Loucy (cell line): Measurements from ENCODE around the gene THEM4.

Source experiments
- H2AFZ ChIP-seq: fragments of 200-600 bp; sonication (generic); 2 replicates; pipeline ENCODE4 v1.6.0; 2016; ENCODE audit warnings: antibody characterized with exemption, mild to moderate bottlenecking, low read length, moderate library complexity
- H3F3A ChIP-seq: fragments of 200-600 bp; 2 replicates; pipeline ENCODE4 v1.6.0; 2016; ENCODE audit warnings: antibody characterized with exemption, low read depth, mild to moderate bottlenecking
- H3K27me3 ChIP-seq: fragments of 200-600 bp; sonication (generic); 2 replicates; pipeline ENCODE4 v1.6.1; 2014; ENCODE audit warnings: low read length, mild to moderate bottlenecking; ENCODE audit not compliant: insufficient read depth, poor library complexity, severe bottlenecking
- H3K36me3 ChIP-seq: fragments of 200-600 bp; sonication (generic); 2 replicates; pipeline ENCODE4 v1.6.1; 2016; ENCODE audit warnings: low read length; ENCODE audit not compliant: insufficient read depth
- H3K4me1 ChIP-seq: fragments of 200-600 bp; sonication (generic); 2 replicates; pipeline ENCODE4 v1.5.1; 2014; ENCODE audit warnings: low read length, mild to moderate bottlenecking; ENCODE audit not compliant: insufficient read depth, poor library complexity, severe bottlenecking
- H3K4me2 ChIP-seq: fragments of 200-600 bp; sonication (generic); 2 replicates; pipeline ENCODE4 v1.6.0; 2014; ENCODE audit warnings: antibody characterized with exemption, low read length, low read depth, mild to moderate bottlenecking; ENCODE audit not compliant: poor library complexity, severe bottlenecking
- H3K4me3 ChIP-seq: fragments of 200-600 bp; sonication (generic); 2 replicates; pipeline ENCODE4 v1.5.1; 2014; ENCODE audit warnings: low read length, mild to moderate bottlenecking, mixed read lengths; ENCODE audit not compliant: poor library complexity, severe bottlenecking
- H3K79me2 ChIP-seq: fragments of 200-600 bp; sonication (generic); 2 replicates; pipeline ENCODE4 v1.6.1; 2014; ENCODE audit warnings: low read length; ENCODE audit not compliant: insufficient read depth
- H3K9ac ChIP-seq: fragments of 200-600 bp; sonication (generic); 2 replicates; pipeline ENCODE4 v1.6.0; 2014; ENCODE audit warnings: mild to moderate bottlenecking, low read depth, low read length, moderate library complexity; ENCODE audit not compliant: poor library complexity, severe bottlenecking
- H3K9me2 ChIP-seq: fragments of 200-600 bp; sonication (generic); replicated peaks from 2 replicates; pipeline ENCODE4 v1.6.1; 2016; ENCODE audit warnings: low read depth, low read length, mixed read lengths
- H3K9me3 ChIP-seq: fragments of 200-600 bp; sonication (generic); 2 replicates; pipeline ENCODE4 v1.6.1; 2014; ENCODE audit warnings: mild to moderate bottlenecking, antibody characterized with exemption, low read length, low read depth; ENCODE audit not compliant: insufficient read depth
- H4K20me1 ChIP-seq: fragments of 200-600 bp; sonication (generic); 2 replicates; pipeline ENCODE4 v1.6.0; 2014; ENCODE audit warnings: antibody characterized with exemption, low read length, mild to moderate bottlenecking; ENCODE audit not compliant: insufficient read depth, poor library complexity, severe bottlenecking
- EZH2phosphoT487 ChIP-seq: fragments of 200-600 bp; IDR thresholded peaks from 2 replicates; pipeline ENCODE4 v1.6.1; 2018; ENCODE audit warnings: antibody characterized with exemption, mild to moderate bottlenecking, moderate library complexity, borderline replicate concordance
- TF ChIP-seq, protein P1 (sequence below): fragments of 200-600 bp; sonication (generic); conservative IDR thresholded peaks from 2 replicates; pipeline ENCODE4 v1.5.1; 2014; ENCODE audit warnings: mild to moderate bottlenecking, antibody characterized with exemption, low read length

Gene THEM4

GRCh38 chr1:151841141-151841540 lies 68.2 kb downstream of the THEM4 start:
- TF ChIP-seq, protein P1, sequence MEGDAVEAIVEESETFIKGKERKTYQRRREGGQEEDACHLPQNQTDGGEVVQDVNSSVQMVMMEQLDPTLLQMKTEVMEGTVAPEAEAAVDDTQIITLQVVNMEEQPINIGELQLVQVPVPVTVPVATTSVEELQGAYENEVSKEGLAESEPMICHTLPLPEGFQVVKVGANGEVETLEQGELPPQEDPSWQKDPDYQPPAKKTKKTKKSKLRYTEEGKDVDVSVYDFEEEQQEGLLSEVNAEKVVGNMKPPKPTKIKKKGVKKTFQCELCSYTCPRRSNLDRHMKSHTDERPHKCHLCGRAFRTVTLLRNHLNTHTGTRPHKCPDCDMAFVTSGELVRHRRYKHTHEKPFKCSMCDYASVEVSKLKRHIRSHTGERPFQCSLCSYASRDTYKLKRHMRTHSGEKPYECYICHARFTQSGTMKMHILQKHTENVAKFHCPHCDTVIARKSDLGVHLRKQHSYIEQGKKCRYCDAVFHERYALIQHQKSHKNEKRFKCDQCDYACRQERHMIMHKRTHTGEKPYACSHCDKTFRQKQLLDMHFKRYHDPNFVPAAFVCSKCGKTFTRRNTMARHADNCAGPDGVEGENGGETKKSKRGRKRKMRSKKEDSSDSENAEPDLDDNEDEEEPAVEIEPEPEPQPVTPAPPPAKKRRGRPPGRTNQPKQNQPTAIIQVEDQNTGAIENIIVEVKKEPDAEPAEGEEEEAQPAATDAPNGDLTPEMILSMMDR = no peak
- no peak for TF ChIP-seq EZH2phosphoT487
- Histone ChIP-seq H3K9me3 (no peaks in the 10 kb centered on the region), H3K79me2 (no peaks in the 10 kb centered on the region), H3K9ac (no peak overlapping the region), H3K9me2 (no peaks in the 10 kb centered on the region), H2AFZ (no peak overlapping the region), H3F3A (no peaks in the 10 kb centered on the region), H3K4me3 (no peak overlapping the region), H3K4me2 (no peak overlapping the region), H3K27me3 (no peaks in the 10 kb centered on the region), H3K36me3 (no peaks in the 10 kb centered on the region), H3K4me1 (peaks cover 14% of the 10 kb centered on the region), H4K20me1 (no peaks in the 10 kb centered on the region)

DNA sequence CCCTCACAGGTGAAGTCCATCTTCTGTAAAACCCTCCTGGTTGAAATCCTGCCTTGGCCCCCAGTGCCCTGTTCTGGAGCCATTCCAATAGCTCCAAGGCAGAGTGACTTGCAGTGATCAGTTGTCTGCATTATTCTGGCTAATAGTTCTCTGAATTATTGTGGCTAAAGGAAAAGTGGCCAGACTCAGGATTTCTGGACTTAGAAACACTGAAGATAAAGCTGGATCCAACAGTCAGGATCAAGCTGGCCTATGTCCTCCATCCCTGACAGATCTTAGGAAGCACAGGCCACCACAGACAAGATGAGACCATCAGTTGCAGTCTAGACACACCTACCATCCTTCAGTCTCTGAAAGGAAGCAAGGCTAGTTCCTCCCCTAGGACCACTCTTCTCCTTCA lies 68.9 kb downstream of the THEM4 start:
- no peaks in the 10 kb centered on the region for H3K79me2 ChIP-seq
- H4K20me1 ChIP-seq = no peaks in the 10 kb centered on the region
- H3K9me2 ChIP-seq = no peaks in the 10 kb centered on the region
- H2AFZ ChIP-seq = no peak overlapping the region
- H3K4me1 ChIP-seq = peaks cover 14% of the 10 kb centered on the region
- no peak overlapping the region for H3K4me3 ChIP-seq
- H3K36me3 ChIP-seq = no peaks in the 10 kb centered on the region
- H3K9me3 ChIP-seq = no peaks in the 10 kb centered on the region
- TF ChIP-seq EZH2phosphoT487 = no peak
- TF ChIP-seq, protein P1 = no peak
- no peaks in the 10 kb centered on the region for H3F3A ChIP-seq
- no peak overlapping the region for H3K4me2 ChIP-seq
- no peaks in the 10 kb centered on the region for H3K27me3 ChIP-seq
- H3K9ac ChIP-seq = no peak overlapping the region

DNA sequence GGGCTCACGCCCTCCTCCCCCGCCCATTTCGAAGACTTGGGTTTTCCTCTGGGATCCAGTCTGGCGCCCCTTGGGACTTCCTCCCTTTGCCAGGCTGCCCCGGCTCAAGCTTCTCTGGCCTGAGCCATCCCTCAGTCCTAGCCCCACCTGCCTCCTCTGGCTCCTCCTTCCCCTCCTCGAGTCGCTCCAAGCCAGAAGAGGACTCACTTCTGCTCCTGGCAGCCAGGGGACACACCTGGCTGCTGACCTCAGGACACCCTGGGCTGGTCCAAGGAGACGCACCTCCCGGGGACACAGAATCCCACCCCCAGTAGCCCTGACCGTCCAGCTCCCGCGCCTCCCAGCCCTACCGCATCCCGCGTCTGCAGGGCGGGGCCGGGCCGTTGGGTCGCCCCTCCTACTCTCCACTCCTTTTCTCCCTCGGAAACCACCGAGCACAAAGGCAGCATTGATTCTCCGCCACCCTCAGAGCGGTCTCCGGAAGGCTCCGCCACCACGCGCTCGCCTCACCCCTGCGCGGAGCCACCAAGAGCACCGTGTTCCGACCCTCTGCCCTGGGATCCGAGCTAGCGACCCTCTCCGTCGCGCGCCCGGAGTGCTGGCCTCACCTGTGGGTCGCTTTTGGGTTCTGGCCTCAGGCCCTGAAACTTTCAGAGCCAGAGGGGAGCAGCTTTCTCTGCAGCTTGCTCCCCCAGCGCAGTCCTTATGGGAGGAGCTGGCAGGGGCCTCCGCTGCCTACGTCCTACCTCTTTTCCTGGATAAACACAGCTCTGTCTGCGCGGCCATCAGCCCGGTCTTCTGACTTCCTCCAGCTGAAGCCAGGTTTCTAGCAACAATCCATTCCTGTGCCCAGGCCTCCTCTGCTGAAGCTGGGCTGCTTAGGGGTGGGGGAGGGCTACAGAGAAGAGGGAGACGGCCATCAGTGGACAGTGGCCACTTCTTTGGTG lies 69.6 kb downstream of the THEM4 start, which contains the start of gene C2CD4D:
Gene C2CD4D (minus strand): TSS at position 364 of the 947 bp plus-strand sequence. CDS start 831 bp downstream, outside the sequence.
- Histone ChIP-seq H3K36me3 (no peaks in the 10 kb centered on the region), H3K9me3 (no peaks in the 10 kb centered on the region), H3K79me2 (no peaks in the 10 kb centered on the region), H3F3A (no peaks in the 10 kb centered on the region), H4K20me1 (no peaks in the 10 kb centered on the region), H3K4me2 (no peak within 1 kb of the TSS), H3K4me3 (no peak within 1 kb of the TSS), H3K4me1 (peaks cover 14% of the 10 kb centered on the region), H3K27me3 (no peaks in the 10 kb centered on the region), H2AFZ (no peak within 1 kb of the TSS), H3K9me2 (no peaks in the 10 kb centered on the region), H3K9ac (no peak within 1 kb of the TSS)
- TF ChIP-seq, protein P1 = no peak
- TF ChIP-seq EZH2phosphoT487 = no peak
